HG03354 (cell line): ENCODE results near the gene GRK3.

Experiments used
- ATAC-seq: cut with Tn5 transposase; IDR thresholded peaks from one replicate; pipeline ENCODE4 v1.9.1; 2021; ENCODE audit warnings: mild to moderate bottlenecking; ENCODE audit not compliant: unreplicated experiment, poor library complexity, severe bottlenecking

Gene GRK3

GRCh38 chr22:25765801-25766200 is 201.3 kb downstream of the GRK3 start:
- ATAC-seq = no peak

- no peak for ATAC-seq
These were observed 201.9 kb downstream of the GRK3 start for GRCh38 chr22:25766418-25766817.

GRCh38 chr22:25770333-25770732 is 205.9 kb downstream of the GRK3 start:
- no peak for ATAC-seq

GRCh38 chr22:25772288-25772687 is 207.8 kb downstream of the GRK3 start:
- ATAC-seq = no peak

GRCh38 chr22:25774575-25775026 is 210.1 kb downstream of the GRK3 start:
- no peak for ATAC-seq

- no peak for ATAC-seq
These were observed 211.1 kb downstream of the GRK3 start for GRCh38 chr22:25775531-25775930.

GRCh38 chr22:25777411-25777810 is 212.9 kb downstream of the GRK3 start:
- ATAC-seq = no peak

- no peak for ATAC-seq
These were observed 213.4 kb downstream of the GRK3 start for GRCh38 chr22:25777870-25778269.
